ENCODE results near the gene PRKG1. TPM values are rescaled to one million over a fixed set of nuclear protein-coding genes. Genes with fewer than 3 reads are reported as not detected.
A peak's percentile ranks its signal among the peaks of the same experiment; 100 is the strongest.

PRKG1 gene
- total and polyA plus RNA-seq, 2 of the 4 experiments (the other 2 are of a cell fraction), result 3.5 to 18.3 TPM

GRCh38 chr10:52083422-52083821 lies 1009.1 kb downstream of the PRKG1 start:
- CTCF ChIA-PET, result no interaction called here
- intact Hi-C loops (cut with micrococcal nuclease) (no loop called here), dilution Hi-C loops (cut with HindIII; ENCODE audit: low sequenced_read_pairs, unreplicated experiment) (no loop called here)

More at GRCh38 chr10:52083422-52083821, 1009.1 kb downstream of the PRKG1 start:
- Histone ChIP-seq H4K20me1 (ENCODE audit: insufficient read depth, low read length) (no peaks in the 10 kb centered on the region), H3K9me3 (ENCODE audit: control insufficient read depth, insufficient read depth, low read length) (no peaks in the 10 kb centered on the region), H3K4me1 (ENCODE audit: control insufficient read depth, insufficient read depth, low read length) (no peaks in the 10 kb centered on the region), H3K9me1 (ENCODE audit: insufficient read depth, low read length) (no peaks in the 10 kb centered on the region), H3K79me1 (ENCODE audit: low read depth in 1 of 2, low read length in 2 of 2) (no peaks in the 10 kb centered on the region), H4K5ac (ENCODE audit: low read depth, low read length) (no peak overlapping the region), H3K27ac (ENCODE audit: insufficient read depth, low read length) (no peak overlapping the region), H2AK5ac (ENCODE audit: low read depth, low read length) (no peak overlapping the region), H3K27me3 (ENCODE audit: control insufficient read depth, insufficient read depth, low read length) (no peaks in the 10 kb centered on the region), H3K23ac (ENCODE audit: low read depth, low read length) (no peak overlapping the region), H4K8ac (ENCODE audit: low read depth in 2 of 2, low read length in 2 of 2) (no peak overlapping the region), H3K4me2 (ENCODE audit: low read depth, low read length) (no peak overlapping the region), H4K91ac (ENCODE audit: insufficient read depth, low read depth, low read length) (no peak overlapping the region), H3K18ac (ENCODE audit: low read depth, low read length) (no peak overlapping the region), H3K9ac (ENCODE audit: low read depth, low read length) (no peak overlapping the region), H2BK5ac (ENCODE audit: low read depth, low read length, poor library complexity, severe bottlenecking) (no peak overlapping the region), H3K36me3 (ENCODE audit: control insufficient read depth, insufficient read depth, low read length) (no peaks in the 10 kb centered on the region), H2BK15ac (ENCODE audit: low read depth, low read length) (no peak overlapping the region), H2AK9ac (replicated peaks; ENCODE audit: low read depth, low read length, poor library complexity) (no peak overlapping the region), H3K4ac (ENCODE audit: low read depth, low read length) (no peak overlapping the region), H3K4me3 (ENCODE audit: insufficient read depth, low read depth, low read length) (no peak overlapping the region), H2BK20ac (ENCODE audit: low read depth, low read length) (no peak overlapping the region), H2BK120ac (ENCODE audit: low read depth, low read length) (no peak overlapping the region), H2AFZ (replicated peaks; ENCODE audit: low read length, poor library complexity) (no peak overlapping the region), H3K56ac (ENCODE audit: extremely low read depth, insufficient read depth, low read length) (no peak overlapping the region), H3K14ac (replicated peaks; ENCODE audit: low read depth, low read length) (no peak overlapping the region)
- ATAC-seq (ENCODE audit: low read depth) (no peak), DNase-seq (no peak)
- no TSS peak for BruUV-seq (replicated peaks)
- in situ Hi-C loops (cut with MboI; ENCODE audit: low sequenced_read_pairs), result no loop called here
- no CpG with 5 or more reads among the region's 4 CpGs for WGBS, 2 experiments (ENCODE audit: extremely low coverage in 2 of 2, insufficient read length in 1 of 2)
- TF ChIP-seq USF2 (IDR thresholded peaks at IDR 0.05; ENCODE audit: low read depth, low read length), result no peak
- TF ChIP-seq MAFK (IDR thresholded peaks at IDR 0.05; ENCODE audit: low read depth, low read length), result peak; percentile 43; the same call in 1 of the 2 replicates
- POLR2A ChIA-PET (ENCODE audit: unreplicated experiment), result no interaction called here
